Skeletal muscle satellite cell (primary cell): Measurements from ENCODE around the gene ATG2B.

Experiments
- H3K27me3 ChIP-seq: 2 replicates; pipeline ENCODE4 v1.7.0; 2013; ENCODE audit warnings: low read length; ENCODE audit not compliant: control insufficient read depth, insufficient read depth
- H3K36me3 ChIP-seq: 2 replicates; pipeline ENCODE4 v1.7.0; 2013; ENCODE audit warnings: mild to moderate bottlenecking, control low read depth, low read length; ENCODE audit not compliant: insufficient read depth
- H3K4me1 ChIP-seq: 2 replicates; pipeline ENCODE4 v1.7.0; 2013; ENCODE audit warnings: low read length; ENCODE audit not compliant: control insufficient read depth, insufficient read depth
- H3K4me2 ChIP-seq: 2 replicates; pipeline ENCODE4 v1.7.0; 2013; ENCODE audit warnings: mild to moderate bottlenecking, low read length
- H3K4me3 ChIP-seq: 2 replicates; pipeline ENCODE4 v1.7.0; 2013; ENCODE audit warnings: low read length
- H3K9ac ChIP-seq: 2 replicates; pipeline ENCODE4 v1.7.0; 2013; ENCODE audit warnings: mild to moderate bottlenecking, low read depth, low read length, moderate library complexity
- H3K9me3 ChIP-seq: replicated peaks from 2 replicates; pipeline ENCODE4 v1.7.0; 2013; ENCODE audit warnings: mild to moderate bottlenecking, control low read depth, low read length

Gene ATG2B

DNA sequence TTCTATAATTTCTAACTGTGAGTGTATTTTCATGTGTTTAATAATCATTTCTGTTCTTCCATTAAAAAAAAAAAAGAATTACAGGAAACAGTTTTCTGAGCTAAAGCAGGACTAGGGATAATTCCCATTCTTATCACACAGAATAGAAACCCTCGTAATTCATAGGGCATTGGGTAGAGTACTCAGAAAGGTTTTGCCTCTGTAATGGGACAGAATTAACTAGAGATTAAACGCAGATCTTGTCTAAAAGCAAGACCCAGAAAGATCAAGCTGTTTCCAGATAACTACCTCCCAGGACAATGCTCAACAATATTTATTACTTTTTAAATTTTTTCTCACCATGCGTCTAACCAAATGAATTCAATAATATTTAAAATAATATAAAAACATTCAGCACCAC, 10.4 kb upstream of the ATG2B start:
- Histone ChIP-seq H3K4me2 (no peak overlapping the region), H3K36me3 (no peaks in the 10 kb centered on the region), H3K4me3 (no peak overlapping the region), H3K9me3 (no peaks in the 10 kb centered on the region), H3K9ac (no peak overlapping the region), H3K4me1 (no peaks in the 10 kb centered on the region), H3K27me3 (no peaks in the 10 kb centered on the region)

- H3K27me3 ChIP-seq = no peaks in the 10 kb centered on the region
- H3K4me1 ChIP-seq = no peaks in the 10 kb centered on the region
- no peak overlapping the region for H3K4me3 ChIP-seq
- H3K9me3 ChIP-seq = no peaks in the 10 kb centered on the region
- no peaks in the 10 kb centered on the region for H3K36me3 ChIP-seq
- H3K9ac ChIP-seq = no peak overlapping the region
- no peak overlapping the region for H3K4me2 ChIP-seq
Observed at GRCh38 chr14:96370528-96370927, 7.4 kb upstream of the ATG2B start.

- H3K27me3 ChIP-seq = no peaks in the 10 kb centered on the region
- no peak overlapping the region for H3K4me3 ChIP-seq
- no peak overlapping the region for H3K9ac ChIP-seq
- H3K9me3 ChIP-seq = no peaks in the 10 kb centered on the region
- H3K36me3 ChIP-seq = no peaks in the 10 kb centered on the region
- H3K4me1 ChIP-seq = peaks cover 9% of the 10 kb centered on the region
- H3K4me2 ChIP-seq = no peak overlapping the region
Observed at GRCh38 chr14:96368534-96368933, 5.4 kb upstream of the ATG2B start.

DNA sequence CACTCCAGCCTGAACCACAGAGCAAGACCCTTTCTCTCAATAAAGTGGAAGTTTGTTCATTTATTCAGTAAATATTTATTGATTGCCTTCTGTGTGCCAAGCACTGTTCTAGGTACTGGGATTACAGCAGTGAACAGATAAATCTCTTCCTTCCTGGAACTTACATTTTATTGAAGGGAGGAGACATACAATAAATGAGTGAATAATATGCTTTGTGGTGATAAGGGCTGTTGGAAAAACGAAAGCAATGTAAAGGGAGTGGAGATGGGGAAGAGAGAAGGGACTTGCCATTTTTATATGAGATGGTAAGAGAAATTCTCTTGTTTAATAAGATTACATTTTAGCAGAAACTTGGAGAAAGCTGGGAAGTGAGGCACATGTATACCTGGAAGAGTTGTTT, 1.8 kb upstream of the ATG2B start:
- H3K9ac ChIP-seq = no peak overlapping the region
- peak overlapping the region; percentile 94 for H3K4me3 ChIP-seq
- no peaks in the 10 kb centered on the region for H3K36me3 ChIP-seq
- no peaks in the 10 kb centered on the region for H3K27me3 ChIP-seq
- H3K4me1 ChIP-seq = peaks cover 21% of the 10 kb centered on the region
- peak overlapping the region; percentile 97 for H3K4me2 ChIP-seq
- no peaks in the 10 kb centered on the region for H3K9me3 ChIP-seq

- peak overlapping the region; percentile 89 for H3K9ac ChIP-seq
- no peaks in the 10 kb centered on the region for H3K27me3 ChIP-seq
- peak overlapping the region; percentile 94 for H3K4me3 ChIP-seq
- H3K4me2 ChIP-seq = peak overlapping the region; percentile 97
- H3K9me3 ChIP-seq = no peaks in the 10 kb centered on the region
- peaks cover 21% of the 10 kb centered on the region for H3K4me1 ChIP-seq
- H3K36me3 ChIP-seq = no peaks in the 10 kb centered on the region
Observed at GRCh38 chr14:96363751-96364336, 703 bp upstream of the ATG2B start.

GRCh38 chr14:96362071-96362964, 823 bp downstream of the ATG2B start:
- H3K9me3 ChIP-seq = no peaks in the 10 kb centered on the region

GRCh38 chr14:96359959-96360358, 3.2 kb downstream of the ATG2B start:
- peaks cover 21% of the 10 kb centered on the region for H3K4me1 ChIP-seq
- no peaks in the 10 kb centered on the region for H3K36me3 ChIP-seq
- H3K9ac ChIP-seq = no peak overlapping the region
- H3K9me3 ChIP-seq = no peaks in the 10 kb centered on the region
- no peak overlapping the region for H3K4me3 ChIP-seq
- H3K27me3 ChIP-seq = no peaks in the 10 kb centered on the region
- H3K4me2 ChIP-seq = no peak overlapping the region

More at GRCh38 chr14:96362071-96362964, 823 bp downstream of the ATG2B start:
- Histone ChIP-seq H3K27me3 (no peaks in the 10 kb centered on the region), H3K4me1 (peaks cover 21% of the 10 kb centered on the region), H3K36me3 (no peaks in the 10 kb centered on the region), H3K9ac (peak overlapping the region; percentile 98), H3K4me3 (peak overlapping the region; percentile 94), H3K4me2 (peak overlapping the region; percentile 93)

GRCh38 chr14:96357216-96357615, 5.9 kb downstream of the ATG2B start:
- Histone ChIP-seq H3K9ac (no peak overlapping the region), H3K36me3 (no peaks in the 10 kb centered on the region), H3K4me3 (no peak overlapping the region), H3K4me2 (no peak overlapping the region), H3K27me3 (no peaks in the 10 kb centered on the region), H3K9me3 (no peaks in the 10 kb centered on the region), H3K4me1 (peaks cover 12% of the 10 kb centered on the region)

DNA sequence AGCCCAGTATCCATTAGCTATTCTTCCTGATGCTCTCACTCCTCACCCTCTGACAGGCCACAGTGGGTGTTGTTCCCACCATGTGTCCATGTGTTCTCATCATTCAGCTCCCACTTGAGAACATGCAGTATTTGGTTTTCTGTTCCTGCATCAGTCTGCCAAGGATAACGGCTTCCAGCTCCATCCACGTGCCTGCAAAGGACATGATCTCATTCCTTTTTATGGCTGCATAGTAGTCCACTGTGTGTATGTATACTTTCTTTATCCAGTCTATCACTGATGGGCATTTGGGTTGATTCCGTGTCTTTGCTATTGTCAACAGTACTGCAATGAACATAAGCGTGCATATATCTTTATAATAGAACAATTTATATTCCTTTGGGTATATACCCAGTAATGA, 8.9 kb downstream of the ATG2B start:
- peaks cover 4% of the 10 kb centered on the region for H3K4me1 ChIP-seq
- no peaks in the 10 kb centered on the region for H3K27me3 ChIP-seq
- H3K4me3 ChIP-seq = no peak overlapping the region
- no peaks in the 10 kb centered on the region for H3K9me3 ChIP-seq
- H3K4me2 ChIP-seq = no peak overlapping the region
- no peak overlapping the region for H3K9ac ChIP-seq
- H3K36me3 ChIP-seq = no peaks in the 10 kb centered on the region

- H3K4me3 ChIP-seq = no peak overlapping the region
- no peaks in the 10 kb centered on the region for H3K9me3 ChIP-seq
- peaks cover 4% of the 10 kb centered on the region for H3K4me1 ChIP-seq
- H3K36me3 ChIP-seq = no peaks in the 10 kb centered on the region
- H3K4me2 ChIP-seq = no peak overlapping the region
- no peak overlapping the region for H3K9ac ChIP-seq
- H3K27me3 ChIP-seq = no peaks in the 10 kb centered on the region
Observed at GRCh38 chr14:96352708-96353107, 10.4 kb downstream of the ATG2B start.

DNA sequence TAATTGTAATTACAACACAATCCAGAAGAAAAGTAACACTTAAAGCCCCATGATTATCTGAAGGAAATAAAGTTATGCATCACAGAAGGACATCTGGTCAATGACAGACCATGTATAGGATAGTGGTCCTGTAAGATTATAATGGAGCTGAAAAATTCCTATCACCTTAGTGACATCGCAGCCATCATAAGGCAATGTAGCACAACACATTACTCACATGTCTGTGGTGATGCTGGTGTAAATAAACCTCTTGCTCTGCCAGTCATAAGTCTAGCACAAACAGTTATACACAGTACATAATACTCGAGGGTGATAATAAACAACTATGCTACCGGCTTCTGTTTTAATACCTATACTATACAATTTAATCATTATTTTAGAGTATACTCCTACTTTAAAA, 11.2 kb downstream of the ATG2B start:
- Histone ChIP-seq H3K4me3 (no peak overlapping the region), H3K9me3 (no peaks in the 10 kb centered on the region), H3K4me1 (peaks cover 4% of the 10 kb centered on the region), H3K9ac (no peak overlapping the region), H3K4me2 (no peak overlapping the region), H3K27me3 (no peaks in the 10 kb centered on the region), H3K36me3 (no peaks in the 10 kb centered on the region)
